ENCODE data around the gene TMIGD3. TPM values are rescaled to one million over a fixed set of nuclear protein-coding genes. Genes with fewer than 3 reads are reported as not detected.
A peak's percentile ranks its signal among the peaks of the same experiment; 100 is the strongest.

TMIGD3 gene
- polyA plus RNA-seq, 3 donors = 2.0 to 3.1 (median 2.1) TPM

GRCh38 chr1:111448482-111448917 is 54.9 kb downstream of the TMIGD3 start:
- Histone ChIP-seq H3K27ac (ENCODE audit: low read depth in 1 of 2, low read length in 2 of 2) (peak overlapping the region; percentile 87 to 95), H3K36me3 (replicated peaks in 1 of 2; ENCODE audit: control insufficient read depth in 1 of 2, insufficient read depth in 2 of 2, low read length in 2 of 2) (peaks cover 26 to 67% of the 10 kb centered on the region in 2 donors), H3K9ac (ENCODE audit: insufficient read depth, low read length, poor library complexity, severe bottlenecking) (peak overlapping the region; percentile 93), H2AFZ (ENCODE audit: insufficient read depth, low read depth, low read length, poor library complexity, severe bottlenecking) (peak overlapping the region; percentile 90), H3K9me3 (replicated peaks in 1 of 2; ENCODE audit: control insufficient read depth in 1 of 2, insufficient read depth in 1 of 2, low read length in 2 of 2) (no peaks in the 10 kb centered on the region), H4K20me1 (ENCODE audit: insufficient read depth, low read length) (peaks cover 15% of the 10 kb centered on the region), H3K4me3 (replicated peaks in 1 of 3; ENCODE audit: low read depth in 2 of 3, low read length in 3 of 3) (peak overlapping the region; percentile 90 to 97 (median 94)), H3K4me2 (replicated peaks; ENCODE audit: extremely low read depth, low read length, poor library complexity, severe bottlenecking) (peak overlapping the region; percentile 93), H3K27me3 (ENCODE audit: control insufficient read depth in 2 of 2, insufficient read depth in 2 of 2, low read length in 2 of 2) (no peaks in the 10 kb centered on the region), H3K79me2 (ENCODE audit: insufficient read depth, low read length) (peaks cover 62% of the 10 kb centered on the region), H3K4me1 (ENCODE audit: control insufficient read depth in 1 of 2, insufficient read depth in 2 of 2, low read length in 2 of 2) (peaks cover 25 to 36% of the 10 kb centered on the region in 2 donors)
- peak overlapping the region; percentile 68 to 100 (median 99) for H3K27ac Mint-ChIP-seq
- H3K27me3 Mint-ChIP-seq (ENCODE audit: low read depth in 3 of 3) = peaks cover 0 to 2% (median 0%) of the 10 kb centered on the region in 3 donors
- peaks cover 49% of the 10 kb centered on the region for H3K4me1 Mint-ChIP-seq
- WGBS (ENCODE audit: insufficient coverage) = under 1% methylated on average over 18 of the region's 25 CpGs
- peak overlapping the region; percentile 99 to 100 for H3K4me3 Mint-ChIP-seq
- peaks cover 0 to 2% (median 0%) of the 10 kb centered on the region in 7 donors for H3K9me3 Mint-ChIP-seq
- intact Hi-C loops (cut with micrococcal nuclease) = loop anchor here in 1 of 2 donors (5.0 to 10.0 kb wide), 3 partner anchors 309 to 486 kb away; partner anchors contain the start of genes DDX20 and LRIF1
- peaks cover 54 to 58% of the 10 kb centered on the region in 2 donors for H3K36me3 Mint-ChIP-seq
- peak in 1 of 3 donors; percentile 23 for DNase-seq
- no peak for TF ChIP-seq CTCF (IDR thresholded peaks at IDR 0.05)

GRCh38 chr1:111446967-111447892 is 56.2 kb downstream of the TMIGD3 start:
- Histone ChIP-seq H3K9me3 (replicated peaks in 1 of 2; ENCODE audit: control insufficient read depth in 1 of 2, insufficient read depth in 1 of 2, low read length in 2 of 2) (no peaks in the 10 kb centered on the region), H3K36me3 (replicated peaks in 1 of 2; ENCODE audit: control insufficient read depth in 1 of 2, insufficient read depth in 2 of 2, low read length in 2 of 2) (peaks cover 39 to 68% of the 10 kb centered on the region in 2 donors), H2AFZ (ENCODE audit: insufficient read depth, low read depth, low read length, poor library complexity, severe bottlenecking) (no peak overlapping the region), H3K4me2 (replicated peaks; ENCODE audit: extremely low read depth, low read length, poor library complexity, severe bottlenecking) (peak overlapping the region; percentile 2), H3K4me1 (ENCODE audit: control insufficient read depth in 1 of 2, insufficient read depth in 2 of 2, low read length in 2 of 2) (peaks cover 25 to 35% of the 10 kb centered on the region in 2 donors), H3K27me3 (ENCODE audit: control insufficient read depth in 2 of 2, insufficient read depth in 2 of 2, low read length in 2 of 2) (no peaks in the 10 kb centered on the region), H3K4me3 (replicated peaks in 1 of 3; ENCODE audit: low read depth in 2 of 3, low read length in 3 of 3) (peak overlapping the region in 1 of 3 experiments; percentile 94), H3K79me2 (ENCODE audit: insufficient read depth, low read length) (peaks cover 49% of the 10 kb centered on the region), H3K9ac (ENCODE audit: insufficient read depth, low read length, poor library complexity, severe bottlenecking) (no peak overlapping the region), H3K27ac (ENCODE audit: low read depth in 1 of 2, low read length in 2 of 2) (no peak overlapping the region), H4K20me1 (ENCODE audit: insufficient read depth, low read length) (peaks cover 9% of the 10 kb centered on the region)
- Mint-ChIP-seq H3K9me3 (peaks cover 0 to 2% (median 0%) of the 10 kb centered on the region in 7 donors), H3K4me1 (peaks cover 46% of the 10 kb centered on the region), H3K36me3 (peaks cover 57 to 65% of the 10 kb centered on the region in 2 donors), H3K27ac (no peak overlapping the region), H3K27me3 (ENCODE audit: low read depth in 3 of 3) (peaks cover 0 to 2% (median 0%) of the 10 kb centered on the region in 3 donors), H3K4me3 (peak overlapping the region in 1 of 2 donors; percentile 99)
- DNase-seq = no peak
- TF ChIP-seq CTCF (IDR thresholded peaks at IDR 0.05) = no peak
- 89% methylated on average over 4 of the region's 4 CpGs for WGBS (ENCODE audit: insufficient coverage)
- intact Hi-C loops (cut with micrococcal nuclease) = loop anchor here in 1 of 2 donors (5.0 to 10.0 kb wide), 3 partner anchors 310 to 485 kb away; partner anchors contain the start of genes DDX20 and LRIF1
